KBM-7 (cell line): Measurements from ENCODE around the gene SRXN1.

Experiments used
- DNase-seq: peaks from one replicate; pipeline ENCODE4 v3.0.0-alpha.2; 2015
- in situ Hi-C: fragments of 300-500 bp; cut with MboI; formaldehyde crosslinking; loops from 2 replicates; pipeline ENCODE4 v1.14.3; 2020; ENCODE audit warnings: low sequenced_read_pairs, low pct_unique_long_range_greater_than_20kb, mixed read lengths

Gene SRXN1

DNA sequence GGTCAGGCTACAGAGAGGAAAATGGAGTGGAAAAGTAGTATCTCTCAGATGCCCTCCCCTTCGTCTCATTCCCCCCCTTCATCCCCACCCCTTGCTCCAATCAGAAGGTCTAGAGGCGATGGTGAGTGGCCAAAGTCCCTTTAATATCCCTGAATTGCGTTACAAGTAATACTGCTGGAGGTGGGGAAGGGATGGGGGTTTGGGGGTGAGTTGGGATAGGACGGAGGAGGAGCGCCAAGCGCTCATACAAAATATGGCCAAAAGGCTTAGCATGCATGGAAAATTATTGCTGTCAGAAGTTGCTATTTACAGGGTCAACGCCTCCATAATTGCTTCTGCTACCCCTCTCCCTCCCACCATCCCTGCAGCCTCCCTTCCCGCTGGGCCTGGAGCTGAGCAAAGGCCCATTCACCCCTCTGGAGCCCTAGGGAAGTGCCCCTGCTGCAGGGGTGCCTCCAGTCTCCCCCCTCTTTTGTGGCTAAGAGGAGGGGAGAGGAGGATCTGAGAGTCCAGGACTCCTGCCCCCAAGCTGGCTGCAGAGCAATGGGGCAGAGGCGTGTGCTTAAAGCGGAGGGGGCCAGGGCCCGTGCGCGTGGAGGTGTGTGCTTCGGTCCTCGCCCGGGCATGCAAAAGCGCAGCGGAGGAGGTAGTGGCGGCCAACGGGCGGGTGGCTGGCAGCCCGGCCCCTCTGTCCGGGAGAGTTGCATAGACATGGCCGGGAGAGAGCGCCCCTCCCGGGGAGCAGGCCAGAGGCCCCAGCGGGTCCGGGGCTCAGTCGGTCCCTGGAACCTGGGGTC, 8.7 kb upstream of the SRXN1 start:
- in situ Hi-C loops, result no loop called here
- DNase-seq, result no peak

DNA sequence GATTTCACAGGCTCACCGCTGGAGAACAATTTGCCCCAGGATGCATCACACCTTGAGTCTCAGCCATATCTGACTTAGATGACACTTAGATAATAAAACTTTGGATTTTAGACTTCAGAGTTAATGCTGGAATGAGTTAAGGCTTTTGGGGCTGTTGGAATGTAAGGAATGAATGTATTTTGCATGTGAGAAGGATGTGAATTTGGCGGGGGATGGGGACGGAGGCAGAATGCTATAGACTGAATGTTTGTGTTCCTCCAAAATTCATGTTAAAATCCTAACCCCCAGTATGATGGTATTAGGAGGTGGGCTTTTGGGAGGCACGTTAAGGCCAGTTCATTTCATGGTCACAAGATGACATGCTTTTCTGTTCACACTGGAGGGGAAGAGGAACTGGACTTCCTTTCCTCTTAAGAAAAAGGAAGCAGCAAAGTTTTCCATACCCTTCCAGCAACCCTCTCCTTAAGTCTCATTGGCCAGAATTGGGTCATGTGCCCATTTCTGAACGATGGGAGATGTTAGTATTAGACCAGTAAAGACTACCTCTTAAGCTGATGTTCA, 5.8 kb upstream of the SRXN1 start:
- DNase-seq, result no peak
- in situ Hi-C loops, result no loop called here

DNA sequence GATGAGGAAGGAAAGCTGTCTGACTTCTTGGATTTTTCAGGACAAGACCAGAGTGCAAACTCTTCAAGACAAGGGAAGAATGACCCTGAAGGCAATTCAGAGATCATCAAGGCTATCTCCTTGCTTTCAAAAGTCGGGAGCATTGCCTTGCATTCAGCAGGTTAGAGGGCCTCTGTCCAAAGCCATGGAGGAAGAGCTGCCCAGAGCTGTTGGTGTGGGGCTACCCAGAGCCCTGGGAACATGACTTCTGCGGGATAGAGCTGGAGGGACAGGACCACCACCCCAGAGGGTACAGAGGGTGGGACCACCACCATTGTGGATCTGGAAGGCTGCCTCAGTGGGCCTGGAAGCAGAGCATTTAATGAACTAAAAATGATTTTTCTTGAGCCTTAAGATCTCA, 5.2 kb upstream of the SRXN1 start:
- in situ Hi-C loops, result no loop called here
- DNase-seq, result no peak

DNA sequence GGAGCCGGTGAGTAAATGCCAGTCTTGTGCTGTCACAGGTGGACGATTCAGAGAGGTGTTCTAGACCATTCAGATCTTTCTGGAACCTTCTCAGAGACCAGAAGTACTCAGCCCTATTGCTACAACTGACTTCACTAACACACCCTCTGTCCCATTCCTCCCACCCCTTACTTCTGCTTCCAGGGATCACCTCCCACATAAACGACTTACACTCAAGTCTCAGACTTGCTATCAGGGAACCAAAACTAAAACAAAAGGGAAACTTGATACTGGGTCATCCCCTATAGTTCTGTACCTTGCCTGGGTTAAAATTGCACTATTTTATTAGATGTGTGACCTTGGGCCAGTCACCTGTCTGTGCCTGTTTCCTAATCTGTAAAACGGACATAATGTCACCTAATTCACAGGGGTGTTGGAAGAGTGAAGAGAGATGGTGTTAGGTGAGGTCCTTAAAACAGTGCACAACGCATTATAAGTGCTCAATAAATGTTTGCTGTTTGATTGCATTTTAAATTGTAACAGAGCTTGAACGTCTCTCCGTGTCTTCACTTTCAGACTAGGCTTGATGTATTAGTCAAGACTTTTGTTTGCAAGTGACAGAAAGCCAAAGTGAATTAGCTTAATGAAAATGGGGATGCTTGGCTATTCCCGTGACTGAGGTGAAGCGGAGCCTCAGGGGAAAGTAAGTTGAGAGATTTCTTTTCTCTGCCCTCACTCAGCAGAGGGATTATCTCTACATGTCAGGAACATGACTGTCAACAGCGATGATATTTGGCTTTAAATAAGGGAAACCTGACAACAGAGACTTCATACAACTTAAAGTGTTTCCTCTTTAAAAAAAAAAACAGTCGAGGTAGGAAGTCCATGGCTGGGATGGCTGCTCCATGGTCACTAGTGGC, 3.0 kb upstream of the SRXN1 start:
- in situ Hi-C loops, result no loop called here
- no peak for DNase-seq

DNA sequence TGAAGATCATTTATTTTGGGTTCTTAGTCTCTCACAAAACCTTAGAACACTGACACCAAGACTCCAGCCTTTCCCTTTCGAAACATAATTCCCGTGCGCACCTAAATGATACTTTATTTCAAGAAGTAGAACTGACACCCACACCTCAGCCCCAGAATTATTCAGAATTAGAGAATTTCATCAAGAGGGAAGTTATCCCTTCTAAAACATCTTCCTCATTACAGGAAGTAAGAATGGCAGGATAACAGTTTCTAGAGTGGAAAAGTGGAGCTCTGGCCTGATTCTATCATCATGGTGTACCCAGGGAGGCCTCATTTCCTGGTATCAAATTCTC, 1.4 kb upstream of the SRXN1 start:
- in situ Hi-C loops, result no loop called here
- DNase-seq, result no peak

DNA sequence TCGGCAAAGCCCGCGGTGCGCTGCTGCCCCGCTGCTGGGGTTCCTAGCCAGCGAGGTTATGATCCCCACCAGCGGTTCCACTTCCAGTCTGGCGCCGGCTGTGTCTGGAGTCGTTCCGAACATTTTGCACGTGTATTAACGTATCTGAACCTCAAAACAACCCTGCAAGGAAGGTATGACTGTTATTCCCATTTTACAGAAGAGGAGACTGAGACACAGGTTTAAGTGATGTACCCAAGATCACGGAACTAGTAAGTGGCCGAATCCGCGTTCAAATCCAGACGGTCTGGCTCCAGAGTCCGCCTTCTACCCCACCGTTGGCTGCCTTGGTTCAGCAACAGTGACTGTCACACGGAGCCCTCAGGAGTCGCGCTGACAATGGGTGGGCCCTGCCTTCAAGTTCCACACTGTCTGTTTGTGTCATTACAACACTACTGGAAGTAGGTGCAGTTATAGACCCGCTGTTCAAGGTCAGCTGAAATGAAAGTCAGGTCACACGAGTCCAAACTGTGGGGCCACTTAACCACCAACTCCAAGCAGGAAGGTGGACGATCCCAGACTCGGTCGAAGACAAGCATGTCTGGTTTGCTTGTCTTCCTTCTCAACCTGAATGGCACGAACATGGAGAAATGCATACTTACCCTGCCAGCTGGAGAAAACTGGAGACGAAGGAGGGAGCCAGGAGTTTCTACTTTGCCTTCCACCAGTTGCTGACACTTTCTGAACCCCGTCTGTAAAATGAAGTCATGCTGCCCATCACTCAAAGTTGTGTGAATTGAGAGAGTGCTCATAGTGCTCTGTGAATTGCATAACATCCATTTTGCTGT, 803 bp upstream of the SRXN1 start:
- in situ Hi-C loops, result no loop called here
- DNase-seq, result no peak

DNA sequence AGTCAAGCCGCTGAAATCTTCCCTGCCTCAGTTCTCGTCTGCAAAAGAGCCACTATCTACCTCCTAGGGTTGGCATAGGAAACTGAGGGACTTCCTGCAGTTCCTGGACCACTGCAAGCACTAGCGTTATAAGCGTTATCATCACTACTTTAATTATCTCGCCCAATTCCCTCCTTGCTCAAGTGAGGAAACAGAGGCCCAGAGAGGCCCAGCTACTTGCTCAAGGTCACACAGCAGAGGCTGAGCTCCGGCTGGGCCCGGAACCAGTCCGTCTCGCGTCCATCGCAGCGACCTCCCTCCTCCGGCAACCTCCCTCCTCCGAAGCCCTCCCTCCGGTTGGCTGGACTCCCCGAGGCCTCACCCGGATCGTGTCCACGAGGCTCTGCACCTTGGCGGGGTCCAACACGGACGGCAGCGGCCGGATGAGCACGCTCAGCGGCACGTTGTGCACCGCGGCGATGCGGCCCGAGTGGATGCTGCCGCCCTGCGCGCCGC, 338 bp downstream of the SRXN1 start:
- DNase-seq, result no peak

DNA sequence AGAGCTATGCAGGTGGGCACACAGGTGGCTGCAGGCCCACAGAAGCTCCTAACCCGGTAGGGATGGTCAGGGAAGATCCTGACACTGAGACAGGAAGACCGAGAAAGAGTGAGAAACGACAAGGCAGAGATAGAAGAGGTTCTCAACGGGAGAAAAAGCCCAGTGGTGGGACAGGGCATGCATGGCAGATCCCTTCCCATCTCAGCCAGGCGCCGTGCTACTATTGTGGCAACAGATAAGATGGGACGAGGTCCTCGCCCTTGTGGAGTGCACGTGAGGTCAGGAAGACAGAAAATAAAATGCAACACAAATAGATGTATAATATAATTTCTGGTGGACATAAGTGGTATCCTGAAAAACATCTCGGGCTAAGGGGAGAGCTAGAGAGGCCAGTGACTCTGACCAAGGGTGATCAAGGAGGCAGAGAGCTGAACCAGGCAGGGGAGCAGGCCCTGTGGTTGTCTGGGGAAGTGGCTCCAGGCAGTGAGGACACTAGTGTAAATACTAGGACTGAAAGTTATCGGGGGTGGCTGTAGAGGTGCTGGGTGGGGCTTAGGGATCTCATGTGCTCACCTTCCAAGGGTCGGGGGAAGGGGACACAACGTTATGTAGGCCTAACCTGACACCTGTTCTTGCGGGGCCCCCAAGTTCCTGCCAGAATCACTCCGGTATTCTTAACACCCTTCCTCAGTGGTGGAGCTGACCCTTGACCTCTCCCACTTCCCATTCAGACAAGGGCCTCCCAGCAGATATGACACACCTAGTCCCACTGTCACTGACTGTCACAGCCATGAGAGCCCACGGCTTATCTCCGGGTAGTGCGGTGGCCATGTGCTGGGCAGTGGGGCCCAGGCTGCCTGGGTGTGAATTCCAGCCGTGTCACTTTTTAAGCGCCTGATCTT, 1.0 kb downstream of the SRXN1 start:
- DNase-seq, result peak; percentile 33
- in situ Hi-C loops, result no loop called here

More for the DNA sequence above, 338 bp downstream of the SRXN1 start:
- in situ Hi-C loops, result no loop called here

DNA sequence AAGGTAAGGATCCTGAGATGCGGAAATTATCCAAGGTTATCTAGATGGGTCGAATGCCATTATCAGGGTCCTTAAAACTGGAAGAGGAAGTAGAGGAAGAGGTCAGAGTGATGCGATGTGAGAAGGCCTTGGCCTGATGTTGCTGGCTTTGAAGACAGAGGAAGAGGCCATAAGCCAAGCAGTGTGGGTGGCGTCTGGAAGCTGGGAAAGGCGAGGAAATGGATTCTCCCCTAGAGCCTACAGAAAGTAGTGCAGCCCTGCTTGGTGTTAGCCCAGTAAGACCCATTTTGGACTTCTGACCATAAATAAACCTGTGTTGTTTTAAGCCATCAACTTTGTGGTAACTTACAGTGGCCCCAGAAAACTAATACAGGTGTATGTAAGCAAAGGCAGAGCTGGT, 2.0 kb downstream of the SRXN1 start:
- in situ Hi-C loops, result no loop called here
- DNase-seq, result no peak

DNA sequence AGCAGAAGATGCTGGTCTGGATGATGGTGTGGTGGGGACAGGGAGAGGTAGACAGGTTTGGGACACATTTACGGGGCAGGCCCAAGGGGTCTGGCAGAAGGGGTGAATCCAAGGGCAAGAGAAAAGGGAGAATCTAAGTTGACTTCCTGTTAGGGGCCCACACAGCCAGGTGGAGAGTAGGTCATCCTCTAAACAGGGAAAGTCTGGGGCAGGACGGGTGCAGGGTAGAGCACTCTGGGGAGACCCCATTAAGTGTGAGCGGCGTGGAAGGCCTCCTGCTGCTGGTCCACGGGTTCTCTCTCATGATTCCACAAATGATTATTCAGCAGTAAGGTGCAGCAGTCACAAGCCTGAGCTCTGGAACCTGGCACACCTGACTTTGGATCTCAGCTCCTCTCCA, 2.7 kb downstream of the SRXN1 start:
- in situ Hi-C loops, result no loop called here
- DNase-seq, result no peak

DNA sequence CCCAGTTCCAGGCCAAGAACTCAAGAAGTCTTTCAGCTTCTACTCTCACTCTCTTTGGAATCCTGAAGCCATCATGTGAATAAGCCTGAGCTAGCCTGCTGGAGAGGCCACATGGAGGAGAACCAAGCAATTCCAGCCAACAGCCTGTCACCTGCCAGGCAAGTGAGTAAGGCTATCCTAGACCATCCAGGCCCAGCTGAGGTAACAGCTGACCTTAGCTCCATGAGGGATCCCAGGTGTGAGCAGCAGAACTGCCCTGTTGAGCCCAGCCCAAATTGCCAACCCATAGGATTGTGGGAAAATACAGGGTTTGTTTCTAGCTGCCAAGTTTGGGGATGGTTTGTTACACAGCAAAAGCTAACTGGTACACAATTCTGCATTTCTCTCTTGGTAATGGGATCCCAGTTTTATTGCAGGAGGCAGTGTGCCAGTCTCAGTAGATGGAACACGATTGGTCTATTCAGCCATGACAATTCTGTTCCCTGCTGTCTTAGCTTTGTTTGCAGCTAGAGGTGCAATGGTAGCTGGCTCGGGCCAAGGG, 5.5 kb downstream of the SRXN1 start:
- DNase-seq, result no peak
- in situ Hi-C loops, result no loop called here

DNA sequence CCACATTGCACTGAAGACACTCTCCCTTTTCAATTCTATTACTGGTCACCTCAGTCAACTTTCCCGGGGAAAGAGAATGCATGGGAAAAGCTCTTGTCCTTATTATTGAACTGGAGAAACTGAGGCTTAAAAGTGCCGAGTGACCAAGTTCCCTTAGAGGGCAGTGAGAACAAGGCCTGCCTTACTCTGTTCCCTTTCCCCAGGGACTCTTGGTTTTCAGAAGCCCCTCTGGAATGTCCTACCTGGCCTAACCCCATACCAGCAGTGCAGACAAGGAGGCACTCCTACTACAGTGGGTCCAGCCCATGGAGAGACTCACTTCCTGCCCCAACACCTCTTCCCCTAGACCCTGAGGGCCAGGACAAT, 6.1 kb downstream of the SRXN1 start:
- no peak for DNase-seq
- in situ Hi-C loops, result no loop called here

DNA sequence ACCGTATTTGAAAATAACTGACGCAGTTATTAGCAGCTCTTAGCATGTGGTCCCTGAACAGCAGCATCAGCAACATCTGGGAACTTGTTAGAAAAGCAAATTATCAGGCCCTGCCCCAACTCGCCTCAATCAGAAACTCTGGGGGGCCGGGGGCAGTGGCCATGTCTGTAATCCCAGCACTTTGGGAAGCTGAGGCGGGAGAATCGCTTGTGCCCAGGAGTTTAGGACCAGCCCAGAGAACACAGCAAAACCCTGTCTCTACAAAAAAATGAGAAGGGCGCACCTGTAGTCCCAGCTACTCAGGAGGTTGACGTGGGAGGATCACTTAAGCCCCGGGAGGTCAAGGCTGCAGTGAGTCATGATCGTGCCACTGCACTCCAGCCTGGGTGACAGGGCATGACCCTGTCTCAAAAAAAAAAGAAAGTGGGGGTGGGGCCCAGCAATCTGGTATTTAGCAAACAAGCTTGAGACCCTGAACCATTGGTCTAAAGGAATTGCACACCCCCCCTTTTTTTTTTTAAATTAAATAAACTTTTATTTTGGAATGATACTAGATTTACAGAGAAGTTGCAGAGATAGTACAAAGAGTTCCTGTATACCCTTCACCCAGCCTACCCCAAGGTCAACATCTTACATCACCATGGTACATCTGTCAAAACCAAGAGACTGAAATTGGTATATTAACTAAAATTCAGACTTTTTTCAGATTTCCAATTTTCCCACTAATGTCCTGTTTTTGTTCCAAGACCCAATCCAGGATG, 6.7 kb downstream of the SRXN1 start:
- no peak for DNase-seq
- in situ Hi-C loops, result no loop called here

DNA sequence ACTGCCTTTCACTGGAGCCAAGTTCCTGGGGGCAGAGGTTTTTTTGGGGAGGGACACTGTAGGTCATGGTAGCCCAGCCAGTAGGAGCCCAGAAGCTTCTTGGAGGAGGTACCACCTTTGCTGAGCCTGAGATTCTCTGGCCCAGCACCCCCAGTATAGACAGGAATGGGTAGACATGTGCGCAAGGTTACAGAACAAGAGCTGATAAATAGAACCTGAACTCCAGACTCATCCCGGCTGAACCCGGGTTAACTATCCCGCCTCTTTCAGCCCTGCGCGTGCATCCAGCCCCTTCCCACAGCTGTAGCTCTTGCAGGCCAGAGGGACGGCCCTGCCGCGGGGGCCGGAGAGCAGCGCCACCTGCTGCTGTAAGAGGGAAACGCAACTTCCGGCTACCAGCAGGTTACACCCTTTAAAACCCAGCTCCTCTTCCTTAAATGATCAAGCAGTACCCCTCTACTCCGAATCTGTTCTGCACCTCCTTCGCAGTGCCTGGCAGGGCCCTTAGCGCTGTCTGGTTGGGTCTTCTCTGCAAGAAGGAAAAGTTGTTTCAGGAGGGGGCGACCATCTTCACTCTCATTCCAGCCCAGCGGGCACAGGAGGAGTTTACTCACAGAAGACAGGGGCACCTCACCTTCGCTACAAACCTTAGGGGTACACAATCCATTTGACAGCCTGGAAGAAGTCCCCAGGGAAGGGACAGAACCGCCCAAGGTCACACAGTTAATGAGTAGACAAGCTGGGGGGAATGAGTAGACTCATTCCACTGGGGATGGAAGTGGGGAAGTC, 7.5 kb downstream of the SRXN1 start:
- DNase-seq, result peak; percentile 94
- in situ Hi-C loops, result no loop called here

DNA sequence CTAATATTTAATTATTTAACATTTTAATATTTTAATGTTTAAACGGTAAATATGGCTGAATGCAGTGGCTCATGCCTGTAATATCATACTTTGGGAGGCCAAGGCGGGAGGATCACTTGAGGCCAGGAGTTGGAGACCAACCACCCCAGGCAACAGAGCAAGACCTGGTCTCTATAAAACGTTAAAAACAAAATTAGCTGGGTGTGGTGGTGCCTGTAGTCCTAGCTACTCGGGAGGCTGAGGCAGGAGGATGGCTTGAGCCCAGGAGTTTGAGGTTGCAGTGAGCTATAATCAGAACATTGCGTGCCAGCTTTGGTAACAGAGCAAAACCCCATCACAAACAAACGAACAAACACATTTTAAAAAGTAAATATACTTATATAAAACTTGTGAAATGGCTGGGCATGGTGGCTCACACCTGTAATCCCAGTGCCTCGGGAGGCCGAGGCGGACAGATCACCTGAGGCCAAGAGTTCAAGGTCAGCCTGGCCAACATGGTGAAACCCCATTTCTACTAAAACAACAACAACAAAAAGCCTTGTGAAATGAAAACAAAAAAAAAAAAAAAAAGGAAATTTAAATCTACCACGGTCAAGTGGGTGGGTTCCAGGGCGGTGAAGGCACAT, 8.2 kb downstream of the SRXN1 start:
- in situ Hi-C loops, result no loop called here
- DNase-seq, result no peak

DNA sequence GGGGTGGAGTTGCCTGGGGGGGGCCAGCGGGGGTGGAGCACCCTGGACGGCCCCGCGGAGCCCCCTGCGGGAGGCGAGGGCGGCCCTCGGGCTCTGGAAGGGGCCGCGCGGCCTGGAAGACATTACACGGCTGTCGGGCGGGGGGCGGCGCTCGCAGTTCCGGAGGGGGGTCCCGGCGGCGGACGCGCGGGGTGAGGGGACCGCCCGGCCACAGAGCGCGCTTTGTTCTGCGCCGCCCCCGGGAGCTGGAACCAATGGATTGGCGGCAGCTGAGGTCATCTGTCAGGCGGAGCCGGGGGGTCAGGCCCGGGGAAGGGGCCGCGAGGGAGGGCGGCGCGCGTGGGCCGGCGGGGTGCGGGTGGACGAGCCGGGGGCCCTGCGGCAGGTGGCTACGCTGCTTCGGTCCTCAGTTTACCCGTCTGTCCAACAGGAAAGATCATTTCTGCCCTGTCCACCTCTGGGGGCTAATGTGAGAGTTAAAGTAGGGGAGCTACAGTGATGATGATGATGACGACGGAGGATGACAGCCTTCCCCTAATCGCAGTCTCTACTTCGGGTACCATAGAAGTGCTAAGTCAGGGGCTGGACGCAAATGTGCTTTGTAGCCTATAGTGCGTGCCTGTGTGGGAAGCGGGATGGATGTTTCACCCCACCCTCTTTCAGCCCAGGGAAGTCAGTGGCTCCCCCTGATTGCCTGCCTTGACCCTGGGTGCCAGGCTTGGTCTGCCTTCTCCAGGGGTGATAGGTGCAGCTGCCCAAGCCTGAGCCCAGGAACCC, 10.4 kb downstream of the SRXN1 start:
- in situ Hi-C loops, result no loop called here
- DNase-seq, result no peak
